NCI-H2171 (cell line): ENCODE data around the gene EXT2.

Experiments
- DNase-seq: peaks from one replicate; lab custom pipeline; 2025; lab: John Stamatoyannopoulos, UW

The EXT2 gene

GRCh38 chr11:44267006-44267749 is 171.7 kb downstream of the EXT2 start:
- DNase-seq: no peak

GRCh38 chr11:44267750-44268613 is 172.5 kb downstream of the EXT2 start:
- DNase-seq: no peak

GRCh38 chr11:44268614-44269080 is 173.2 kb downstream of the EXT2 start:
- DNase-seq: no peak

- no peak for DNase-seq
These were observed 174.2 kb downstream of the EXT2 start for GRCh38 chr11:44269369-44270351.

GRCh38 chr11:44270403-44271273 is 175.2 kb downstream of the EXT2 start:
- DNase-seq: no peak

GRCh38 chr11:44271286-44271685 is 175.8 kb downstream of the EXT2 start:
- DNase-seq: no peak

- DNase-seq: no peak
These were observed 178.9 kb downstream of the EXT2 start for GRCh38 chr11:44274404-44274803.

GRCh38 chr11:44275241-44275640 is 179.8 kb downstream of the EXT2 start:
- DNase-seq: no peak

GRCh38 chr11:44275961-44276550 is 180.6 kb downstream of the EXT2 start:
- no peak for DNase-seq

- DNase-seq: no peak
These were observed 182.0 kb downstream of the EXT2 start for GRCh38 chr11:44277196-44278090.

GRCh38 chr11:44279483-44279882 is 184.0 kb downstream of the EXT2 start:
- no peak for DNase-seq

GRCh38 chr11:44280257-44280656 is 184.8 kb downstream of the EXT2 start:
- no peak for DNase-seq

- DNase-seq: no peak
These were observed 185.7 kb downstream of the EXT2 start for GRCh38 chr11:44281151-44281550.

GRCh38 chr11:44282620-44283019 is 187.1 kb downstream of the EXT2 start:
- DNase-seq: no peak

- no peak for DNase-seq
These were observed 190.3 kb downstream of the EXT2 start for GRCh38 chr11:44285756-44286155.

GRCh38 chr11:44286268-44286880 is 190.9 kb downstream of the EXT2 start:
- DNase-seq: no peak

GRCh38 chr11:44286911-44287310 is 191.4 kb downstream of the EXT2 start:
- no peak for DNase-seq

- no peak for DNase-seq
These were observed 192.7 kb downstream of the EXT2 start for GRCh38 chr11:44288133-44288526.

- DNase-seq: no peak
These were observed 194.7 kb downstream of the EXT2 start for GRCh38 chr11:44290208-44290607.
